IMR-90 (cell line): Measurements from ENCODE around the gene COA6. TPM values are rescaled to one million over a fixed set of nuclear protein-coding genes. Genes with fewer than 3 reads are reported as not detected.
A peak's percentile ranks its signal among the peaks of the same experiment; 100 is the strongest.

Experiments
- ATAC-seq: fragments of 200-7000 bp; cut with Tn5 transposase; 2 replicates; pipeline ENCODE4 v1.9.1; 2020; ENCODE audit warnings: low read depth, mild to moderate bottlenecking, moderate library complexity
- Bru-seq: library from RNA; stranded (reverse); fragments of 400-500 nt; gene quantifications from one replicate; lab custom pipeline; 2021; lab: Mats Ljungman, UMichigan
- BruChase-seq, 2 experiments: library from RNA; stranded (reverse); fragments of 400-500 nt; gene quantifications; one replicate each; lab custom pipeline; 2021; lab: Mats Ljungman, UMichigan
- BruUV-seq: library from RNA; stranded (reverse); fragments of 400-500 nt; replicated peaks from 2 replicates; lab custom pipeline; 2021; lab: Mats Ljungman, UMichigan
- CTCF ChIA-PET: fragments of 300-600 bp; formaldehyde crosslinking; extraction: SDS; loops from one replicate; lab custom pipeline; 2021; ENCODE audit warnings: antibody characterized with exemption; lab: Yijun Ruan, JAX
- POLR2A ChIA-PET: fragments of 300-600 bp; sonication (Branson Sonifier 250); formaldehyde crosslinking; loops from one replicate; lab custom pipeline; 2022; ENCODE audit warnings: antibody characterized with exemption; ENCODE audit not compliant: unreplicated experiment; lab: Charles Lee
- DNase-seq: peaks from one replicate; pipeline ENCODE4 v3.0.0; 2013
- H2AFZ ChIP-seq: replicated peaks from 2 replicates; pipeline ENCODE3; 2013; ENCODE audit warnings: low read length, mild to moderate bottlenecking; ENCODE audit not compliant: poor library complexity
- H2AK5ac ChIP-seq: 2 replicates; pipeline ENCODE4 v1.6.1; 2013; ENCODE audit warnings: low read depth, low read length, inconsistent platforms
- H2AK9ac ChIP-seq: replicated peaks from 2 replicates; pipeline ENCODE3; 2013; ENCODE audit warnings: mild to moderate bottlenecking, low read depth, low read length, moderate library complexity; ENCODE audit not compliant: poor library complexity
- H2BK120ac ChIP-seq: 2 replicates; pipeline ENCODE4 v1.6.1; 2013; ENCODE audit warnings: low read depth, low read length, inconsistent platforms
- H2BK15ac ChIP-seq: 3 replicates; pipeline ENCODE4 v1.6.1; 2013; ENCODE audit warnings: low read depth, low read length, inconsistent platforms
- H2BK20ac ChIP-seq: 2 replicates; pipeline ENCODE4 v1.6.1; 2013; ENCODE audit warnings: low read depth, mild to moderate bottlenecking, inconsistent platforms, low read length, moderate library complexity
- H2BK5ac ChIP-seq: 2 replicates; pipeline ENCODE4 v1.6.1; 2013; ENCODE audit warnings: mild to moderate bottlenecking, low read depth, low read length, inconsistent platforms; ENCODE audit not compliant: poor library complexity, severe bottlenecking
- H3K14ac ChIP-seq: replicated peaks from 2 replicates; pipeline ENCODE4 v1.6.1; 2013; ENCODE audit warnings: low read depth, low read length, inconsistent platforms
- H3K18ac ChIP-seq: 2 replicates; pipeline ENCODE4 v1.6.1; 2013; ENCODE audit warnings: low read depth, low read length, control low read depth
- H3K23ac ChIP-seq: 2 replicates; pipeline ENCODE4 v1.6.1; 2013; ENCODE audit warnings: low read depth, low read length, inconsistent platforms
- H3K27ac ChIP-seq: 2 replicates; pipeline ENCODE4 v1.5.1; 2013; ENCODE audit warnings: mild to moderate bottlenecking, control low read depth, low read length; ENCODE audit not compliant: insufficient read depth
- H3K27me3 ChIP-seq: 2 replicates; pipeline ENCODE4 v1.6.1; 2013; ENCODE audit warnings: low read length; ENCODE audit not compliant: control insufficient read depth, insufficient read depth
- H3K36me3 ChIP-seq: 2 replicates; pipeline ENCODE4 v1.6.1; 2013; ENCODE audit warnings: low read length, mixed read lengths; ENCODE audit not compliant: control insufficient read depth, insufficient read depth
- H3K4ac ChIP-seq: 2 replicates; pipeline ENCODE4 v1.6.1; 2013; ENCODE audit warnings: low read depth, low read length, inconsistent platforms
- H3K4me1 ChIP-seq: 2 replicates; pipeline ENCODE4 v1.6.1; 2013; ENCODE audit warnings: low read length, mixed read lengths; ENCODE audit not compliant: control insufficient read depth, insufficient read depth
- H3K4me2 ChIP-seq: 2 replicates; pipeline ENCODE4 v1.6.1; 2013; ENCODE audit warnings: low read depth, mild to moderate bottlenecking, control low read depth, low read length, moderate library complexity
- H3K4me3 ChIP-seq: 2 replicates; pipeline ENCODE4 v1.5.1; 2013; ENCODE audit warnings: low read depth, mild to moderate bottlenecking, control low read depth, low read length, moderate library complexity; ENCODE audit not compliant: insufficient read depth
- H3K56ac ChIP-seq: 2 replicates; pipeline ENCODE4 v1.6.1; 2013; ENCODE audit warnings: low read length, inconsistent platforms; ENCODE audit not compliant: insufficient read depth; ENCODE audit errors: extremely low read depth
- H3K79me1 ChIP-seq, 2 experiments: 2 replicates each; pipeline ENCODE4 v1.6.1; 2013; ENCODE audit warnings: low read length in 2 of 2, inconsistent platforms in 1 of 2, low read depth in 1 of 2
- H3K9ac ChIP-seq: 2 replicates; pipeline ENCODE4 v1.6.1; 2013; ENCODE audit warnings: low read depth, low read length, control low read depth
- H3K9me1 ChIP-seq: 2 replicates; pipeline ENCODE4 v1.6.1; 2013; ENCODE audit warnings: low read length, inconsistent platforms; ENCODE audit not compliant: insufficient read depth
- H3K9me3 ChIP-seq: 2 replicates; pipeline ENCODE4 v1.6.1; 2013; ENCODE audit warnings: low read length; ENCODE audit not compliant: control insufficient read depth, insufficient read depth
- H4K20me1 ChIP-seq: 2 replicates; pipeline ENCODE4 v1.6.1; 2013; ENCODE audit warnings: low read length, inconsistent platforms; ENCODE audit not compliant: insufficient read depth
- H4K5ac ChIP-seq: 2 replicates; pipeline ENCODE4 v1.6.1; 2013; ENCODE audit warnings: mild to moderate bottlenecking, low read depth, low read length, control low read depth
- H4K8ac ChIP-seq, 2 experiments: 2 replicates each; pipeline ENCODE4 v1.6.1; 2013; ENCODE audit warnings: low read depth in 2 of 2, low read length in 2 of 2, control low read depth in 1 of 2, inconsistent platforms in 1 of 2
- H4K91ac ChIP-seq: 2 replicates; pipeline ENCODE4 v1.6.1; 2013; ENCODE audit warnings: low read depth, low read length, inconsistent platforms; ENCODE audit not compliant: insufficient read depth
- CEBPB ChIP-seq: IDR thresholded peaks from 2 replicates; pipeline ENCODE4 v1.6.1; 2012; ENCODE audit warnings: low read depth, low read length, improper control_type of control experiment
- CTCF ChIP-seq: conservative IDR thresholded peaks from 2 replicates; pipeline ENCODE4 v1.5.1; 2012; ENCODE audit warnings: mild to moderate bottlenecking, low read depth, low read length, improper control_type of control experiment
- ELK1 ChIP-seq: fragments of 150-350 bp; IDR thresholded peaks from 2 replicates; pipeline ENCODE4 v1.6.1; 2016; ENCODE audit warnings: low read depth, mild to moderate bottlenecking, low read length, moderate library complexity, borderline replicate concordance
- FOS ChIP-seq: fragments of 150-350 bp; IDR thresholded peaks from 2 replicates; pipeline ENCODE4 v1.6.1; 2016; ENCODE audit warnings: low read depth, low read length
- MAFK ChIP-seq: IDR thresholded peaks from 2 replicates; pipeline ENCODE4 v1.6.1; 2012; ENCODE audit warnings: low read depth, low read length, improper control_type of control experiment
- MAZ ChIP-seq: IDR thresholded peaks from 2 replicates; pipeline ENCODE4 v1.6.1; 2012; ENCODE audit warnings: low read depth, mild to moderate bottlenecking, low read length, improper control_type of control experiment, moderate library complexity, borderline replicate concordance
- NFE2L2 ChIP-seq: fragments of 150-350 bp; IDR thresholded peaks from 2 replicates; pipeline ENCODE4 v1.6.1; 2016; ENCODE audit warnings: low read depth, mild to moderate bottlenecking, low read length
- RAD21 ChIP-seq: IDR thresholded peaks from 2 replicates; pipeline ENCODE4 v1.6.1; 2012; ENCODE audit warnings: low read length, improper control_type of control experiment
- RCOR1 ChIP-seq: IDR thresholded peaks from 2 replicates; pipeline ENCODE4 v1.6.1; 2012; ENCODE audit warnings: mild to moderate bottlenecking, low read length, improper control_type of control experiment; ENCODE audit not compliant: insufficient replicate concordance
- RFX5 ChIP-seq: IDR thresholded peaks from 2 replicates; pipeline ENCODE4 v1.8.0; 2012; ENCODE audit warnings: low read depth, mild to moderate bottlenecking, low read length, moderate library complexity
- SMC3 ChIP-seq: fragments of 150-350 bp; IDR thresholded peaks from 2 replicates; pipeline ENCODE4 v1.6.1; 2016; ENCODE audit warnings: low read depth, mild to moderate bottlenecking, antibody characterized with exemption, low read length, moderate library complexity
- WGBS, 2 experiments: methylation state at CpG; one replicate each; pipeline versions ENCODE4 v1.1.5 to v1.1.7; 2013; ENCODE audit warnings: missing lambda C conversion rate in 2 of 2; ENCODE audit not compliant: insufficient read length in 1 of 2; ENCODE audit errors: extremely low coverage in 2 of 2; 5-methylcytosine and 5-hydroxymethylcytosine counted together
- dilution Hi-C: fragments of 300-500 bp; cut with HindIII; formaldehyde crosslinking; loops from one replicate; pipeline ENCODE4 v1.14.3; 2018; ENCODE audit warnings: low sequenced_read_pairs; ENCODE audit not compliant: unreplicated experiment
- in situ Hi-C: fragments of 300-500 bp; cut with MboI; formaldehyde crosslinking; loops from 3 replicates; pipeline ENCODE4 v1.14.3; 2019; ENCODE audit warnings: low sequenced_read_pairs, inconsistent platforms, mixed read lengths
- intact Hi-C: fragments of 100-400 bp; cut with micrococcal nuclease; formaldehyde crosslinking; loops from 2 replicates; pipeline ENCODE4 v1.10.0; 2022
- long read RNA-seq: library from polyadenylated mRNA; unstranded; transcript quantifications from one replicate; pipeline ENCODE4 v2.0.0, GENCODE V29; 2021; ENCODE audit not compliant: unreplicated experiment
- polyA plus RNA-seq, 3 experiments: library from polyadenylated mRNA; depleted of rRNA; stranded (reverse); fragments of >200 nt; gene quantifications; 2 replicates each; pipeline ENCODE4 v1.2.3, GENCODE V29; 2012; ENCODE audit warnings: low replicate concordance in 1 of 3
- total RNA-seq: library from RNA; depleted of rRNA; stranded (reverse); fragments of >200 nt; gene quantifications from 2 replicates; pipeline ENCODE4 v1.2.3, GENCODE V29; 2012; rRNA removed

The COA6 gene
- total RNA-seq (6.8 and 18.6 TPM in 2 replicates), polyA plus RNA-seq (2012; rRNA removed) (14.0 and 14.3 TPM in 2 replicates), Bru-seq, nascent RNA (percentile 72 among the genes with signal in this experiment), BruChase-seq, experiment 1, labeled RNA remaining after a 6-hour chase (percentile 70 among the genes with signal in this experiment), BruChase-seq, experiment 2, labeled RNA remaining after a 2-hour chase (percentile 65 among the genes with signal in this experiment)
- 22.4 and 29.7 TPM in 2 replicates for polyA plus RNA-seq (2012; cell fraction: cytosol; rRNA removed)
- polyA plus RNA-seq (2012; cell fraction: nucleus; rRNA removed; ENCODE audit: low replicate concordance), result 7.4 and 9.4 TPM in 2 replicates
- long read RNA-seq, transcript COA6-203 (3 exons, 710 nt), result major isoform, 20 of 35 reads
- long read RNA-seq, transcript COA6-201 (2 exons, 1,013 nt), result minor isoform, 8 of 35 reads
- long read RNA-seq, partial matches to known transcripts, result 4 of 35 reads
- long read RNA-seq, other reads (novel, unspliced or antisense), result 1 of 35 reads

GRCh38 chr1:234373064-234373958 is at the start of gene COA6:
Gene COA6, plus strand, starts transcription at chr1:234373456. Its CDS starts 11 bp downstream, at chr1:234373467.
- dilution Hi-C loops (no loop called here), in situ Hi-C loops (no loop called here), intact Hi-C loops (loop anchor here (1.0 to 5.0 kb wide), 2 partner anchors 161 to 219 kb away; no protein-coding TSS in a partner anchor)
- H2BK15ac ChIP-seq, result peak within 1 kb of the TSS; percentile 28; the same call in 1 of the 3 replicates
- H3K36me3 ChIP-seq, result peaks cover 17% of the 10 kb centered on the region
- H3K4me2 ChIP-seq, result peak within 1 kb of the TSS; percentile 81
- ATAC-seq (peak; percentile 86), DNase-seq (peak; percentile 97)
- peak within 1 kb of the TSS; percentile 94 for H3K14ac ChIP-seq
- H4K91ac ChIP-seq, result peak within 1 kb of the TSS; percentile 92
- CTCF ChIA-PET, result no interaction called here
- POLR2A ChIA-PET, result no interaction called here
- peak within 1 kb of the TSS; percentile 73 for H2AK5ac ChIP-seq
- peak within 1 kb of the TSS; percentile 89 for H3K56ac ChIP-seq
- H3K4me1 ChIP-seq, result no peaks in the 10 kb centered on the region
- 0 out of 2 replicates have a peak, but pooled peaks cover 2% of the 10 kb centered on the region for H3K9me1 ChIP-seq
- H3K4ac ChIP-seq, result peak within 1 kb of the TSS; percentile 93
- WGBS, 2 experiments, result 0% methylated on average over 21 of the region's 62 CpGs; no CpG with 5 or more reads in 1 of the 2 experiments
- H3K27ac ChIP-seq, result peak within 1 kb of the TSS; percentile 90
- H3K27me3 ChIP-seq, result no peaks in the 10 kb centered on the region
- H2BK5ac ChIP-seq, result peak within 1 kb of the TSS; percentile 96
- H2BK20ac ChIP-seq, result peak within 1 kb of the TSS; percentile 64; the same call in 1 of the 2 replicates
- no peaks in the 10 kb centered on the region for H3K9me3 ChIP-seq
- peak within 1 kb of the TSS; percentile 90 for H4K5ac ChIP-seq
- peak within 1 kb of the TSS; percentile 64 for H3K4me3 ChIP-seq
- BruUV-seq, result TSS peak; percentile 99
- peak within 1 kb of the TSS; percentile 97 for H3K23ac ChIP-seq
- peak within 1 kb of the TSS; percentile 75 to 98 for H4K8ac ChIP-seq
- H4K20me1 ChIP-seq, result no peaks in the 10 kb centered on the region
- H3K79me1 ChIP-seq, result peaks cover 25 to 30% of the 10 kb centered on the region in 2 experiments; a peak in 3 of 4 replicates
- H3K18ac ChIP-seq, result peak within 1 kb of the TSS; percentile 68
- H2AK9ac ChIP-seq, result peak within 1 kb of the TSS; percentile 96
- peak within 1 kb of the TSS; percentile 89 for H2BK120ac ChIP-seq
- peak within 1 kb of the TSS; percentile 99 for H2AFZ ChIP-seq
- peak within 1 kb of the TSS; percentile 85 for H3K9ac ChIP-seq
- TF ChIP-seq FOS (no peak), MAFK (no peak), CEBPB (no peak), RCOR1 (no peak), NFE2L2 (peak; percentile 40; the same call in 1 of the 2 replicates), MAZ (peak; percentile 8; the same call in 1 of the 2 replicates), RAD21 (no peak), CTCF (no peak), RFX5 (no peak), ELK1 (no peak), SMC3 (no peak)
